ENCODE measurements around the gene PEAK3. TPM values are rescaled to one million over a fixed set of nuclear protein-coding genes. Genes with fewer than 3 reads are reported as not detected.
A peak's percentile ranks its signal among the peaks of the same experiment; 100 is the strongest.

PEAK3 gene
- total and polyA plus RNA-seq, 9 of the 15 experiments (the other 6 are each of a cell fraction or from before 2014, with no cell fraction given): 0.07 to 0.40 TPM; not detected in 7

- TF ChIP-seq RREB1 (CRISPR knock-in tag; IDR thresholded peaks at IDR 0.05): peak; percentile 40; the same call in 1 of the 2 replicates
- TF ChIP-seq SMC3 (conservative IDR thresholded peaks at IDR 0.05; ENCODE audit: insufficient read depth, low read depth, low read length): 0 out of 2 replicates have a peak, but pooled peaks have one; percentile 5
- TF ChIP-seq HDAC1 (IDR thresholded peaks at IDR 0.05): 0 out of 4 replicates have a peak, but pooled peaks of 1 of the 2 experiments have one; percentile 19
- TF ChIP-seq PRDM10 (IDR thresholded peaks at IDR 0.05; ENCODE audit: partially characterized antibody): peak; percentile 23
- TF ChIP-seq ZFP36 (IDR thresholded peaks at IDR 0.05; ENCODE audit: low read depth, low read length, partially characterized antibody): no peak
- no peak; the same call in 1 of the 2 replicates for TF ChIP-seq NKRF (IDR thresholded peaks at IDR 0.05; ENCODE audit: borderline replicate concordance)
- TF ChIP-seq ZBTB12 (CRISPR knock-in tag; IDR thresholded peaks at IDR 0.05): no peak
- 0 out of 2 replicates have a peak, but pooled peaks have one; percentile 37 for TF ChIP-seq SOX6 (IDR thresholded peaks at IDR 0.05)
- no peak for TF ChIP-seq TCF7 (IDR thresholded peaks at IDR 0.05; ENCODE audit: borderline replicate concordance)
Measured at GRCh38 chr19:2239771-2240770, 41.9 kb downstream of the PEAK3 start (continued).
